GM19351 (cell line): Measurements from ENCODE around the gene CCDC197.

Source experiments
- ATAC-seq: cut with Tn5 transposase; IDR thresholded peaks from one replicate; pipeline ENCODE4 v1.9.1; 2021; ENCODE audit warnings: mild to moderate bottlenecking, moderate library complexity; ENCODE audit not compliant: unreplicated experiment

The CCDC197 gene

GRCh38 chr14:93977171-93977570 lies 19.9 kb upstream of the CCDC197 start:
- no peak for ATAC-seq

DNA sequence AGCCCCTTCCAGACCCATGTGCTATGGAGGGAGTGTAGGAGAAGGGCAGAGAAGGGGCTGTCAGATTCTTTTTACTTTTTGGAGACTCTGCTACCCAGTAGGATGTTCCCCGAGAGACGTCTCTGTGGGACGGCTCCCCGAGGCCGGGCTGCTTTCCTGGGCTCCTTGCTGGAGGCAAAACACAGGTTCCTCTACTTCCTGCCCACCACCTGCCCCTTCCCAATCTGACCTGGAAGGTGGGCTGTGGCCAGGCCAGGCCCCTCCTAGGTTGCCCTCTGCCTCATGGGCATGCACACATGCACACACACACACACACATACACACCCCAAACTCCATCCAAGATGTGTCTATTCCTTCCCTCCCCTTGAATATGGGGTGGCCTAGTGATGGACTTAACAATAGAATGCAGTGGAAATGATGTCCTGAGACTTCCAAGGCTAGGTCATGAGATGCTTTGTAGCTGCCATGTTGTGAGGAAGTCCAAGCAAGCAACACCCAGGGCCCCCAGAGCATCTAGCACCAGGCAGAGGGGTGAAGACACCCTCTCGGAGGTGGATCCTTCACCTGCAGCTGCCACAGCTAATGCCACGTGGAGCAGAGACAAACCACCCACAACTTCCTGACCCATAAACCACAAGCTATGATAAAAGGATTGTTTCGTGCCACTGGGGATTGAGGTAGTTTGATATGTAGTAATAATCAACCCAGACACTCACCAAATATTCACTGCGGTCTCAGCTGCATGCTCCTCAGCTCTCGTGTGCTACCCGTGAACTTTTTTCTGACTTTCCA lies 19.1 kb upstream of the CCDC197 start:
- ATAC-seq, result peak; percentile 31

DNA sequence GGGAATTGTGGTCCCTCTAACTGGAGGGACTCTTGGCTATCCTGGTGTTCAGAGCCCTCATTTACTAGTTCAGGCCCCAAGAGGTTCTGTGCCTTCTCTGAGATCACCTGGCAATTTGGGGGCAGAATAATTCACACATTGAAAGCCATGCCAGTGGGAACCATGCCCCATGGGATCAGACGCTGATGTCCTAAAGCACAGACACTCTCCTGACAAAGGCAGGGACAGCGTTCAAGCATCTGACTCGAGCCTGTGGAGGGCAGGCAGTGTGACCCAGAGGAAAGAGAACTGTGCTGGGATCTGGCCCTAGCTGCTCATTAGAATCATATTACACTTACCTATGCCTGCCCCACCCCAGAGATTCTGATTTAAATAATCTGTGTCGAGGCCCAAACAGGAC lies 18.4 kb upstream of the CCDC197 start:
- ATAC-seq, result no peak

DNA sequence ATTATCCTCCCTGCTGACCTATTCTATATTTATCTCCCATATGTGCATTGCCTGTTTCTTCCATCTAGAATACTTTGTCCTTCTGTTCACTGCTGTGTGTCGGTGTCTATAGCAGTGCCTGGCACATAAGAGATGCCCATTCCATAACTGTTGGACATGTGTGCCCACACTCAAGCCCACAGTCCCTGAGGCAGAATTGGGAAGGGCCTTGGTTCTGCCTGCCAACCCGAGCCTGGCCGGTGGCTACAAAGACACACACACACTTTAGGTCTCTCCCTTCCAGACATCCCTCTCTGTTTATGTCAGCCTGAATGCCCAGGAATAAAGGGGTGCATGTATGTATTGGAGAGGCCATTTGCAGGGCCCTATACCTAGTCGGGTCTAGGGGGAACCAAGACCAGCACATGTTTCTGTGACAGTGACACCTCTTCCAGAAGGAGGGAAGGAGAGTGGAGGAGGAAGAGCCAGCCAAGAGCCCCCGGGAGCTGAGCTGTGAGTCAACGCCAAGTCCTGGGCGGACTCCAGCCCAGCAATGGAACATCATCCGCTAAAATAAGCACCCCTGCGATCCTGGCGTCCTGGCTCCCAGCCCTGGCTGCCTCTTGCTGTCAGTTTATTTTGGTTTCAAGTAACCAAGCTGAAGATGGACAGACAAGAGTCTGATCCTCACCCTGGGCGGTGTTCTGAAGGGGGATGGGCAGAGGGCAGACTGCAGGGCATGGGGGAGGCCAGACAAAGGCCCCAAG lies 16.5 kb upstream of the CCDC197 start:
- no peak for ATAC-seq

DNA sequence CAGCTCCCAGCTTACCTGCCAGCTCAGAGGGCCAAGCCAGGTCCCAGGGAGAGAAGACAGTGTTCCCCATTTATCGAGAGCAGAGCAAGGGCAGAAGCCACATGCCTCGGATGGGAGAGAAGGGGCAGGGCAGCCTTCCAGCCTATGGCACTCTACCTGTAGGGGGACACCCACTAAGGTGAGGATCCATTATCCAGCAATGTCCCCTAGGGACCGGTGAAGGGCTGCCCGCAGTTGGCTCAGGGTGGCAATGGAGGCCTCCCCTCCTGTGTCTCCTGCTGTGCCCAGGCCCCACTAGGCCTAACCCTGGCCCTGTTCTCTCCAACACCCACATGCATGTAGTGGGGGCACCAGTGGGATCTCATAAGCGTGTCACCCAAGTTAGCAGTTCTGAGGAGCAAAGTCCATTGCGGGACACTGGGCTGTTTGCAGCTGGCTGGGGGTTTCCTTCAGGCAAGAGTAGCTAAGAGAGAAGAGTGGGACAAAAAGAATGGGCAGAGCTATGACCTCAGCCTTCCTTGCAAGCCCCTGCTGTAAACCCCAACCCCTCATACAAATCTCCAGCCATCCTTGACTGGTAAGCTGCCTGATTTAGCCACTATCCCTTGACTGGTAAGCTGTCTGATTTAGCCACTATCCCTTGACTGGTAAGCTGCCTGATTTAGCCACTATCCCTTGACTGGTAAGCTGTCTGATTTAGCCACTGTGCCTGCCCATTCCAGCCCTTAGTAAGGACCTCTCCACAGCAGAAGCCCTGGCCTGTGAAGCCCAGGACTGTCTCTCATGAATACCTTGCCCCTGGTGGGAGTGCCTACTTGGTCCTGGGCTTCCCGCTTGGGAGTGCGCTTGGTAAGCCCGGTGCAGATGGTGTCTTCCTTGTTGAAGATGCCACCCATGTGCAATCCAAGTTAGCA lies 15.5 kb upstream of the CCDC197 start:
- no peak for ATAC-seq

DNA sequence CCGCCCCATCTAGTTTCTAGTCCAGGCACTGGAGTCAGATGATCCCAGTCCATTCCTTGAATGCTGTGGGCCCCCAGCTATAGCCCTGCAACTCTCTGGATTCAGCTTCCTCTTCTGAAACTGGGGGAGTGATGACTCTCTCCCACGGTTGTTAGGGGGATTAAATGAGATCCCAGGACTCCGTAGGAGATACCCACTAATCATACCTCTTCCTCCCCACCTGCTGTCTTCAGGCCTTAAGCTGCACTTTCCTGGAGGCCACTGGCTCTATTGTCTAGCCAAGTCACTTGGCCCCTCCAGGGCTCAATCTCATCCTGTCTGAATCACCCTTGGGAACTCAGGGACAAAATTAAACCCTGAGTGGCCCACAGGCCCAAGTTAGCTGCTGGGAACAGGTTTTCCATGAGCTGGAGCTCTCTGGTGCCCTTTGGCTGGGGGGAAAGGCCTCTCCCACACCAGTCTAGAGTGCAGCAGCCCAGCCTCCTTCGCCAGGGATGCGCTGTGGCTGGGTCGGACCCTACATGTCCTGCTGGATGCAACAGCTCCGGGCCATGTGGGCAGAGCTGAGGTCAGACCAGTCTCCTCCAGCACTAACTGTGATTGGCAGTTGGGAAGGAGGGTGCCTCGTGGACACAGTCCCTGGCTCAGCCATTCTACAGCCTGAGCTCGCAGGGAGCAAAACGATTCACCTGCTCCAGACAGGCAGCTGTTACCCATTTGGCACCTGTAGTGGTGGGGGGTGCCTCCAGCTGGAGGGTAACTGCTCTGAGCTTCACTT lies 14.7 kb upstream of the CCDC197 start:
- ATAC-seq, result no peak

GRCh38 chr14:93984070-93984469 lies 13.0 kb upstream of the CCDC197 start:
- no peak for ATAC-seq

- ATAC-seq, result no peak
Observed at GRCh38 chr14:93984987-93985410, 12.1 kb upstream of the CCDC197 start.

- ATAC-seq, result no peak
Observed at GRCh38 chr14:93986955-93987354, 10.1 kb upstream of the CCDC197 start.

DNA sequence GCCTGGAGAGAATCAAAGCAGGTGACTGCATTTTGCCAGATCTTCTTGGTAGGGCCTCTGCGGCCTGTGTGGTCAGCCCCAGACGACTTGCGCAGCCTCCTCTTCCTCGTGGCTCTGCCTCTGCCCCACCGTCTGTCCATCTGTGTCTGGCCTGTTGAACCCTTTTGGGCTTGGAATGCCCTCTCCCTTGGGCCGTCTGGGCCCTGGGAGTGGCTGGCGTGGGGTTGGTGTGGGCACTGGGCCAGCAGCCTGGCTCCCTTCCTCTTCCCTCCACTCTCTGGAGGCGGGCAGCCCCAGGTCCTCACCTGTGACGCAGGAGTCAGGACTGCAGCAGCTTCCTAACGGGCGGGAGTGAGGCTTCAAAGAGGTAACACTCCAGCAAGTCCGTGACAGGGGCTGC lies 9.7 kb upstream of the CCDC197 start:
- ATAC-seq, result no peak

DNA sequence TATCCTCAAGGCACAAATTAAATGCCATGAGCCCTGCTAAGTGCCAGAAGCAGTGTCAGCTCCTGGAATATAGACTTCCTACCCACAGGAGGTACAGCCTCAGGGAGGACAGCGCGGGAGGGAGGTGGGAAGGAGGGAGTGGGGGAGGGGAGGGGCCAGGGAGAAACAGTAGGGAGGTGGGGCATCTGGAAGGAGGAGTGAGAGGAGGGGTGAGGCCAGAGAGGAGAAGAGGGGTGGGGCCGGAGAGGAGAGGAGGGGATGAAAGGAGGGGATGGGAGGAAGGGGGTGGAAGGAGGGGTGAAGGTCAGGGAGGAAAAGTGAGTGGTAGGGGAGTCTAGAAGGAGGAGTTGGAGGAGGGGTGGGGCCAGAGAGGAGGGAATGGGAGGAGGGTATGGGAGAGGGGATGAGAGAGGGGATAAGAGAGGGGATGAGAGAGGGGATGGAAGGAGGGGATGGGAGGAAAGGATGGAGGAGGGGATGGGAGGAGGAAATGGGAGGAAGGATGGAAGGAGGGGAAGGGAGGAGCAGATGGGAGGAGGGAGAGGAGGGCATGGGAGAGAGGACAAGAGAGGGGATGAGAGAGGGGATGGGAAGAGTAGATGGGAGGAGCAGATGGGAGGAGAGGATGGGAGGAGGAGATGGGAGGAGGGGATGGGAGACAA lies 9.2 kb upstream of the CCDC197 start:
- ATAC-seq, result no peak

- peak; percentile 52 for ATAC-seq
Observed at GRCh38 chr14:93989939-93990338, 7.2 kb upstream of the CCDC197 start.

DNA sequence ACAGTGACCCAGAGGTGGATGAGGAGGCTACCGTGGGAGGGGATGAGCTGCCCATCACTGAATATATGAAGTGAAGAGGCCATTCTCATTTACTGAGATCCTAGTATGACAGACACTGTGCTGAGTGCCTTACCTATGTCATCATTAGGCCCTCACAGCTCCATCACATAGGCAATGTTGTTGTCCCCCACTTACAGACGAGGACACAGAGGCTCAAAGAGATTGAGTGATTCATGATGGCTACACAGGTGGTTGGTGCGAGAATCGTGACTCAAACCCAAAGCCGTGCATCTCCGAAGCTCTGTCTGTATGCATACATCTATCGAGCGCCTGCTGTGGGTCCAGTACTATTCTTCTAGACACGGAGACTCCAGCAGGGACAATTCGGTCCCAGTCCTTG lies 5.9 kb upstream of the CCDC197 start:
- ATAC-seq, result no peak

- no peak for ATAC-seq
Observed at GRCh38 chr14:93991649-93992048, 5.5 kb upstream of the CCDC197 start.

- no peak for ATAC-seq
Observed at GRCh38 chr14:93993382-93993781, 3.7 kb upstream of the CCDC197 start.

DNA sequence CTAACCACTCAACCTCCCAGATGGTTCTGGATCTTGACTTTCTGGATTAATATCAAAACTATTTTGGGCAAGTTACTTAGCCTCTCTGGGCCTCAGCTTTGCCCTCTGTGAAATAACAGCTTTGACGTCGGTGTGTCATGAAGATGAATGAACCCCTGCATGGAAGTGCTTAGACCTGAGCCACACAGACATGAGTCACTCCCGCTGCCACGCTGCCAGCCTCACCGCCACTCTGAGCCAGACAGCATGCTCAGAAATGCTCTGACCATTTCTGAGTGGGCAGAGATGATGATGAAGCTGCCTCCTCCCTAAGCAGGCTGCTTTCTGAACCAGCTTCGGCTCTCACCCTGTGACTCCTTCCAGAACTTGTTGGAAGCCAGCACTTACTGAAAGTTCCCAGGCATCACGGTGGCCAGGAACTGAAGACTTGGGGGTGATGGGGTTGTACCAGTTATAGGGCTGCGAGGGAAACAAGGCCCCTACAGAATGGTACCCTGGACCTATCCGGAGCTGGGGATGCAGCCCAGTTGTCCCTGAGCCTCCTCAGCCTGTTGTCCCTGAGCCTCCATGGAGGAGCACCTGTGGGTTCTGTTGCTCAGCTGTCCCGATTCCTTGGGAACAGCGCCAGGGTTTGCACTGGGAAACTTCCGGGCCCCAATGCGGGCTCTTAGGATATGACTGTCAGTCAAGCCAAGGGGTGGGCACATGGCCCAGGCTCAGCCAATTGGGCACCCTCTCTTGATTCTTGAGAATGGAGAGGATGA lies 2.0 kb upstream of the CCDC197 start:
- ATAC-seq, result no peak

DNA sequence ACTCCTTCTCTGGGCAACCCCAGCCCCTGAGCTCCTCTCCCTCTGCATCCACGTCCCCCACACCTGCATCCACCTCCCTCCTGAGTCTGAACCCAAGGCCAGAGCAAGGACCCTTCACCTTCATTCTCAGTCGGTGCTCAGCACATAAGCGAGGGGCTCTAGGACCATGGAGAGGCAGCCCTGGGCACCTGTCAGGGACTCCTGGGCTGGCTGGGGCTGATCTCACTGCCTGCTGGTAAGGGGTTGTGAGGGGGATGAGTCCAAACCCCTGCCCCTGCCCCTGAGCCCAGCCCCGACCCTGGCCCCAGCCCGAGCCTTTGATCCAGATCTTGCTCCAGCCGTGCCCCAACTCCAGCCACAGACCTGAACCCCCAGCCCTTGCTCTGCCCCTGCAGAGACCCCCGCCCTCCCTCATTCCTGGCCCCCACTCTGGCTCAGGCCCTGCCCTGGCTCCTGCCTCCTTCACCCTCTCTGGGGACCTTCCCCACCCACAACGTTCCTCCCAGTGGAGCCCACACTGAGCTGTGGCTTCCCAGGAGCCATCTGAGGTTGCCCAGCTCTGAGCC lies 888 bp upstream of the CCDC197 start:
- no peak for ATAC-seq

DNA sequence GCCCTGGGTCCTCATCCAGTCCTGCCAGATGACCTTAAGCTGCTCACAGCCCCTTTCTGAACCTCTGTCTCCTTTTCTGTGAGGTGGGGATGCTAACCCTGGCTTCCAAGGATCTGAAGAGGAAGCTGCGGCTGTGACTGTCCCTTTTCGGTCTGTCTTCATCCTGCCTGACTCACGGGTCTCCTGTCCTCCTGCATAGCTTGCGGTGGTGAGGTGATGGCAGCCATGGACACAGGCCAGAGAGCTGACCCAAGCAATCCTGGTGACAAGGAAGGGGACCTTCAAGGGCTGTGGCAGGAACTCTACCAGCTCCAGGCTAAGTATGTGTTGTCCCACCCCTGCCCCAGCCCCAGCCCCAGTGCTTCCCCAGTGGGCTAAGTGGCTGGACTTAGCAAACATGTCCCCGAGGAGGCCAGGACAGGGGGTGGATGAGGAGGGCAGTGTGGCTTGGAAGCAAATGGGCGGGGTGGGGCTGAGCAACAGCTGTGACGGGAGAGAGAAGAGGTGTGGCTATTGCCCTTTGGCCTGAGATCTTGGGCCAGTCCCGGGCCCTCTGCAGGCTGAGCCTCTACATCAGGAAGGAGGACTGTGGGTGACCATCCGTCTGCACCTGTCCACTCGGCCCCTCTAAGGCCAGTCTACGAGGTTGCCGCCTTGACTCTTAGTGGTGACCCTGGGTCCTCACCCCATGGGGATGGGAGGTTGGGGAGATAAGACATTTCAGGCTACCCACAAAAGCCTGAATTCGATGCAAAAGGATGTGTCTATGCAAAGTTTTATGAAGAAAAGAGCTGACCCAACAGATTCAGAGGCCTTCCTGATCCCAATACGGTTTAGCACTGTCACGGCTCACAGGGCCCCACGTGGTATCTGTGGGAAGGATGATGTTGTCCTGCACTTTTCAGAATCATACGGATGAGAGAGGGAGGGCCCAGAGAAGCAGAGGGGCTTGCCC lies 1.1 kb downstream of the CCDC197 start:
- no peak for ATAC-seq
